NCI-H1105 treated with DMSO at 0.1 percent for 48 hours (cell line): ENCODE measurements around the gene TNFRSF18.
"Not testable (repeated sequence)": the region's sequence is repeated elsewhere in the genome, so short reads cannot be mapped to it uniquely, and the experiment has no call there.

Experiments used
- DNase-seq: peaks from one replicate; lab custom pipeline; 2025; lab: John Stamatoyannopoulos, UW

Gene TNFRSF18

DNA sequence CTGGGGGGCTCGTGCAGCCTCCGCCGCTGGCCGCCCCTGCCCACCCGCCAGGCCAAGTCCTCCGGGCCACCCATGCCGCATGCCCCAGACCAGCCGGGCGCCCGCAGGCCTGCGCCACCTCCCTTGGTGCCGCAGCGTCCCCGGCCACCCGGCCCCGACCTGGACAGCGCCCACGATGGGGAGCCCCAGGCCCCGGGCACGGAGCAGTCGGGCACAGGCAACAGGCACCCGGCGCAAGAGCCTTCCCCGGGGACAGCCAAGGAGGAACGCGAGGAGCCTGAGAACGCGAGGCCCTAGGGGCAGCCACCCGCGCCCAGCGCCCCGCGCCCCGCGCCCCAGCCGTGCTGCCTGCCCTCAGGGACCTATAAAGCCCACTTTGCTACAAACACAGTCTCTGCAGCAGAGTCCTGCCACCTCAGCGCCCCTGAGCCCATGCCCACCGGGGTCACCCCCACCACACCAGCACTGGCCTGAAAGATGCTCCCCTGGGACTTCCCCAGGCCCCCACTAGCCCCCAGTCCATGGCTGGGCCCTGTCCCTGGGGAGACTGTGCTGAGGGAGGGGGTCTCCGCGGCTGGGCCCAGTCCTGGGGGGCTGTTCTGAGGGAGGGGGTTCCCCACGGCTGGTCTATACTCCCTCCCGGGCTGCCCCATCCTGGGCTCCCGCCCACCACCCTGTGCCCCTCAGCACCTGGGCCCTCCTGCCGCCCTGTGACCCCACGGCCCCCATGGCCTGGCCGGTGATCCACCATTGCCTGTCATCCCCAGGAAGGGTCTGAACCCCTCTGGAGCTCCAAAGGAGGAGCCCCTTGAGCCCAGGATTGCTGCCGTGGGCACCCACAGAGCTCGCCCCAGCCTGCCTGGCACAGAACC, 8.6 kb downstream of the TNFRSF18 start:
- no peak for DNase-seq

DNA sequence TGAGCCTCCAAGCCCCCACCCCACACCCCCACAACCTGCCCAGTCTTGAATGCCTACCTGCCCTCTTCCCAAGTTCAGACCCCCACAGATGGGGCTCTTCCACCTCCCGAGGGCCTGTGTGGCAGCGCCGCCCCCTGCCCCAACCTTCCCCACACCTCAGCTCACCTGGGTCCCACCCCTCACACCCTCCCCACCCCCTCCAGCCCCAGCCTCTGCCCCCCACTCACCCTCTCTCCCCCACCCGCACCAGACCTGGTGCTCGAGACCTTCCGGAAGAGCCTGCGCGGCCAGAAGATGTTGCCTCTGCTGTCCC, 9.2 kb downstream of the TNFRSF18 start:
- DNase-seq, result no peak

DNA sequence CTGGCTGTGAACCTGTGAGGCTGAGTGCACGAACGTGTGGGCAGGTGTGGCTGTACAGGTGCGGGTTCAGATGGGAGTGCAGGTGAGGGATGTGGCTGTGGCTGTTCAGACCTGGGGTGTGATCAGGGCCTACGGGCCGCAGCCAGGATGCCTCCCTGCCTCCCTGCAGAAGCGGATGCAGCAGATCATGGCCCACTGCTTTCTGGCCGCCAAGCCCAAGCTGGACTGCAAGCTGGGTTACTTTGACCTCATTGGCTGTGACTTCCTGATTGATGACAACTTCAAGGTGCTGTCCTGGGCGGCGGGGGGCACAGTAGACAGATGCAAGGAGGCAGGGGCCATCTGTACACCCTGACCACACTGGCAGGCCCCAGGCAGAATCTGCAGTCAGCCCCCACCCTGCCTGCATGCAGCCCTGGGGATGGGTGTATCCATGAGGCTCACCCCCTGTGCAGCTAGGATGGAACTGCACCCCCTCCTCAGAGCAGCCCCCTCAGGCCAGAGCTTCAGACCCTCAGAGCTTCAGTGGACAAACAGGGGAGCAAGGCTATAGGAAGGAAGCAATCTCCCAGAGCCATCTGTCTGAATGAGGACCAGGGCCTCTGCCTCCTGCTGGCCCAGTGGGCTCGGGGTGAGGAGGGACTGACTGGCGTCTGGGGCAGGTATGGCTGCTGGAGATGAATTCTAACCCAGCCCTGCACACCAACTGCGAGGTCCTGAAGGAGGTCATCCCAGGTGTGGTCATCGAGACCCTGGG, 9.8 kb downstream of the TNFRSF18 start:
- no peak for DNase-seq

DNA sequence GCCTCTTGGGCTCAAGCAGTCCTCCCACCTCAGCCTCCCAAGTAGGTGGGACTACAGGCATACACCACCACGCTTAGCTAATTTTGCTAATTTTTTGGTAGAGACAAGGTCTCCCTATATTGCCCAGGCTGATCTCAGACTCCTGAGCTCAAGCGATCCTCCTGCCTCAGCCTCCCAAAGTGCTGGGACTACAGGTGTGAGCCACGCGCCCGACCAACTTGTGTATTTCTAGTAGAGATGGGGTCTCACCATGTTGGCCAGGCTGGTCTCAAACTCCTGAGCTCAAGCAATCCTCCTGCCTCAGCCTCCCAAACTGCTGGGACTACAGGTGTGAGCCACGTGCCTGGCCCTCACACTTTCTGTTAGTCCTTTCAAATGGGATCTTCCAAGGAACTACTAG, 10.7 kb downstream of the TNFRSF18 start:
- not testable (repeated sequence) for DNase-seq

DNA sequence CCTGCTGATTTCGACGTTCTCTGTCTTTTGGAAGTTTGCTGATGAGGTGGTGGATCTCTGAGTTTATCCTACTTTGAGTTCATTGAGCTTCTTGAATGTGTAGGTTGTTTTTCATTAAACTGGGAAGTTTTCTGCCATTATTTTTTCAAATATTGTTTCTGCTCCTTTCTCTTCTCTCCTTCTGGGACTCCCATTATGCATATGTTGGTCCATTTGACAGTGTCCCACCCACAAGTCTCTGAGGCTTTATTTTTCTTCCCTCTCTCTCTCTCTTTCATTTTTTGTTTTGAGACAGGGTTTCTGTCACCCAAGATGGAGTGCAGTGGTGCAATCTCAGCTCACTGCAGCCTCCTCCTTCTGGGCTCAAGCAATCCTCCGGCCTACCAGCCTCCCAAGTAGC, 11.7 kb downstream of the TNFRSF18 start:
- DNase-seq, result no peak

DNA sequence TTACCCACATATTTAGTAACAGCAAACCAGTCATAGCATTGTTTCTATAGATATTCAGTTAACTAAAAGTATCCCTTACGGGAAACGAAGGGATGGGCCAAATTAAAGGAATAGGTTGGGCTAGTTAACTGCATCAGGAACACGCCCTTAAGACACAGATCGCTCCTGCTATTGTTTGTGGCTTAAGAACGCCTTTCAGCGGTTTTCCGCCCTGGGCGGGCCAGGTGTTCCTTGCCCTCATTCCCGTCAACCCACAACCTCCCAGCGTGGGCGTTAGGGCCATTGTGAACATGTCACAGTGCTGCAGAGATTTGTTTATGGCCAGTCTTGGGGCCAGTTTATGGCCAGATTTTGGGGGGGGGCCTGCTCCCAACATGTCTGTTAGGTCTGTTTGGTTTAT, 14.7 kb downstream of the TNFRSF18 start:
- no peak for DNase-seq

DNA sequence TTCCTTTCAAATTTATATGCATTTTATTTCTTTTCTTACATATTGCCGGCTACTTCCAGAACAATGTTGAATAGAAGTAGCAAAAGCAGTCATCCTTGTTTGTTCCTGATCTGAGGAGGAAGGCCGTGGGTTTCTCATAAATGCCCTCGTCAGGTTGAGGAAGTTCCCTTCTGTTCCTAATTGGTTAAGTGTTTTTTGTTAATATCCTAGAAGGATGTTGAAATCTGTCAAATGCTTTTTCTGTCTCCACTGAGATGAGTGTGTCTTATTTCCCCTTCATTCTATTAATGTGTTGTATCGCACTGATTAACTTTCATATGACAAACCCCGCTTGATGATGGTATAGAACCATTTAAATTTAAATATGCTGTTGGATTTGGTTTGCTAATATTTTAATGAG, 17.3 kb downstream of the TNFRSF18 start:
- DNase-seq, result no peak

DNA sequence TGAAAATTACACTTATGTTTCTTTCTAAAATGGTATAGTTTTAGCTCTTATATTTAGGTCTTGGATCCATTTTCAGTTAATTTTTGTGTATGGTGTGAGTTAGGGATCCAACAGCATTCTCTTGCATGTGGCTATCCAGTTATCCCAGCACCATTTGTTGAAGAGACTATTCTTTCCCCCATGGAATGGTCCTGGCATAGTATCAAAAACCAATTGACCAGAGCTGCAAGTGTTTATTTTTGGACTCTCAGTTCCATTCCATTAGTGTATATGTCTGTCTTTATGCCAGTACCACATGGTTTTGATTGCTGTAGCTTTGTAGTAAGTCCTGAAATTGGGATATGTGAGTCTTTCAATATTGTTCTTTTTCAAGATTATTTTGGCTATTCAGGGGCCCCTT, 18.5 kb downstream of the TNFRSF18 start:
- DNase-seq, result no peak

DNA sequence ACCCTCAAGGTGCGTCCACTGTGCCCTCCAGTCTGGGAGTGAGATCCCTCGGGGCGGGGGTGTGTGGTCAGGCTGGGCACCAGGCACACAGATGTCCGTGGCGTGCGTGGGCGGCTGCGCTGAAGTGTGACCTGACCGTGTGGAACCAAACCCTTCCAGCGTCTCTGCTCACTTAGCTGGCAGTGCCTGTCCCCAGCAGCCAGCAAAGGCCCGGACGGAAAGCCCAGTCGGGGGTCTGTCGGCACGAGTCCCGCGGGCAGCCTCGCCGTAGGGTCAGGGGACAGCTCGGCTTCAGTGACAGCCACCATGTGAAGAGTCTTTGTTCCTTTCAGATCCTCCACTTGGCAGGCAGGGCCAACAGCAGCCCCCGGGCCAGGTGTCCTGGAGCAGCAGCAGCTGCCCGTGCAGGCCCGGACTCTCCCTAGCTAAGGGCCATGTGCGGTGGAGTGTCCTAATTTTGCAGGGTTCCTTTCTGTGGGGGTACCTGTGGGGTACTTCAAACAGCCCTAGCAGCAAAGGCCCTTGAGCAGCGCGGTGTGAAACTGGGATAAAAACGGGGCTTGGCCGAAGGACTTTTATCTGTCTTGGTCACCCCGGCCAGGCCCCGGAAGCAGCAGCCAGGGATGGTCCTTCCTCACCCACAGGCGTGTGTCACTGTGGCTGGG, 21.2 kb downstream of the TNFRSF18 start:
- no peak for DNase-seq

DNA sequence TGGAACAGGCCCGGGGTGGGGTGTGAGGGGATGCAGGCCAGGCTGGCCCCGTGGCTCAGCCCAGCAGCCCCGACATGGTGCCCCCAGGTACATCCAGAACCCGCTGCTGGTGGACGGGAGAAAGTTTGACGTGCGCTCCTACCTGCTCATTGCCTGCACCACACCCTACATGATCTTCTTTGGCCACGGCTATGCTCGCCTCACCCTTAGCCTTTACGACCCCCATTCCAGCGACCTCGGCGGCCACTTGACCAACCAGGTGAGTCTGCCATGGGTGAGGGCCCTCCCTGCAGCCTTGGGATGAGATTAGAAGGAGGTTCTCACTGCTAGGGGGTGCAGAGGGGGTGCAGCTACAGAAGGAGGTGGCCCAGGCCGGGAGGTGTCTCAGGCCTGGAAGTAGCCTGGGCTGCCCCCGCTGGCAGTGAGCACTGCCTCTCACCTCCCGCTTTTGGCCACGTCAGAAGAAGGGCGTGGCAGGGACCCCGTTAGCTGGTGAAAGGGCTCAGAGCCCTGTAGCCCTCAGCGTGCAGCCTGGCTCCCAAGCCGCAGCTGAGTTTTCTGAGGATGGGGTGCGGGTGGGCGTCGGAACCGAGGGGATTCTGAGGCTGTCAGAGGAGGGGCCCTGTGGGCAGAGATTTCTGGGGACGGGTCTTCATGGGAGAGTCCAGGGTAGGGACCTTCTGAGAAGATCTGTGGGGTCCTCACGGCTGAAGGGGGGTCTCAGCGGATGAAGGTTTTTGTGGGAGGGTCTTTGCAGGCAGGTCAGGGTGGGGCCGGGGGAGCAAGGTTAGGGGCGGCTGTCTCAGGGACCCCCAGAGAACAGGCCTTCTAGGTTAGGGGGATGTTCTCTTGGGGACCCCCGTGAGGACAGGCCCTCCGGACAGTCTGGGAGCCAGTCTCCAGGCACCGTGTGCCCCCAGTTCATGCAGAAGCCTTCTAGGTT, 22.3 kb downstream of the TNFRSF18 start:
- DNase-seq, result no peak

DNA sequence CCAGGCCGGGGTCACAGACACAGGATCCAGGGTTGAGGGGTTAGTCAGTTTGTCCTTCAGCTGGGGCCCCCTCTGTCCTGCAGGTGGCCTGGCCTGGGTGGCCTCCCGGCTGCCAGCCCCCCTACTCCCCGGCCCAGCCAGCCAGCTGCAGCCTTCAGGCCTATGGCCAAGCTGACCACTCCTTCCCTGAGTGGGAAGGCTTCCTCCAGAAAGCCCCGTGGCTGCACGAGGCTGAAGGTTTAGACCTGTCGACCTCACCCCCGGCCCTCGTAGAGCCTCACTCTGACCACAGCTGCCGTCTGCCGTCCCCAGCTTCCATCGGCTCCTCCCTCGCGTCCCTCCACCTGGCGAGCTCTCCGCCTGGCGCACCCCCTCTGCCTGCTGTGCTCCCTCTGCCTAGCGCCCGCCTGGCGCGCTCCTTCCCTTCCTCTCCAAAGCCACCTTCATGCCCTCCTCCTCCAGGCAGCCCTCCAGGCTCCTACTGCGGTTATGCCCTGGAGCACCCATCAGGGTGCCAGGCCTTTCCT, 23.1 kb downstream of the TNFRSF18 start:
- no peak for DNase-seq

DNA sequence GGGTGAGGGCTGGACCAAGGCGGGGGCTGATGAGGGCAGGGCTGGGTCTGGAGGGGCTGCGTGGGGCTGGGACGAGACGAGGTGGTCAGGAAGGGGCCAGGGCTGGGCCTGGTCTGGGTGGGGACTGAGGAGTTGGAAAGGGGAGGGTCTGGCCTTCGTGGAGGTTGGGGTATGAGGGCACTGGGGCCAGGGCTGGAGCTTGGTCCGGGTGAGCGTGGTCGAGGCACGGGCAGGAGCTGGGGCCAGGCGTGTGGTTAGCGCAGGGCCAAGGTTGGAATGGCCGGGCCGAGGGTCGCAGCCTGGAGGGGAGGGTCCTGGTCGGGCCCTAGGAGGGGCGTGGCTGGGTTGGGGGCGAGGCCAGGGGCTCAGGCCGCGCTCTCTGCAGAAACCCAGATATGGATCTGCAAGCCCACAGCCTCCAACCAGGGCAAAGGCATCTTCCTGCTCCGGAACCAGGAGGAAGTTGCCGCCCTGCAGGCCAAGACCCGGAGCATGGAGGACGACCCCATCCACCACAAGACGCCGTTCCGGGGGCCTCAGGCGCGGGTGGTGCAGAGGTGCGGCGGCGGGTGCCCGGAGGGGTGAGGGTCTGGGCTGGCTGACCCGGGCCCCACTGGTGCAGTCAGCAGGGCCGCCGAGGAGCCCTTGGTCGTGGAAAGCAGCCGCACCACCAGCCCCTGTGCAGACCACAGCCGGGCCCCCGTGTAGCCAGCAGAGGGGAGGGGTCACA, 23.7 kb downstream of the TNFRSF18 start:
- DNase-seq, result no peak

DNA sequence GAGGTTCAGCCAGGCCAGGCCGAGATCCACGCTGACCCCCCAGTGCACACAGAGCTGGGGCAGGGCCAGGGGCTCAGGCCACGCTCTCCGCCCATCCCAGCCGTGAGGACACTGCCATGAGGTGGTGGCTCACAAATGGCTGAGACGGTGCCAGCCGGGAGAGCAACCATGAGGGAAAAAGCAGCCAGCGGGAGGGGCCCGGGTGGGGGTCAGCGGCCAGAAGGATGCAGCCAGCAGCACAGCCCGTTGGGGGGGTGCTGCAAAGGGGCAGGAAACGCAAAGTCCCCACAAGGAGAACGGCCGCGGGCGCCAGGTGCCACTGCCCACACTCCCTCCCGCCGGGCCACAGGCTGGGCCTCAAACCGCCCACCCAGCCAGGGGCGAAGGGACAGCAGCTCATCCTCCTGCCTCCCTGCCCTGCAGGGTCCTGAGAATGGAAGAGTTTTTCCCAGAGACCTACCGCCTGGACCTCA, 24.4 kb downstream of the TNFRSF18 start:
- DNase-seq, result no peak

DNA sequence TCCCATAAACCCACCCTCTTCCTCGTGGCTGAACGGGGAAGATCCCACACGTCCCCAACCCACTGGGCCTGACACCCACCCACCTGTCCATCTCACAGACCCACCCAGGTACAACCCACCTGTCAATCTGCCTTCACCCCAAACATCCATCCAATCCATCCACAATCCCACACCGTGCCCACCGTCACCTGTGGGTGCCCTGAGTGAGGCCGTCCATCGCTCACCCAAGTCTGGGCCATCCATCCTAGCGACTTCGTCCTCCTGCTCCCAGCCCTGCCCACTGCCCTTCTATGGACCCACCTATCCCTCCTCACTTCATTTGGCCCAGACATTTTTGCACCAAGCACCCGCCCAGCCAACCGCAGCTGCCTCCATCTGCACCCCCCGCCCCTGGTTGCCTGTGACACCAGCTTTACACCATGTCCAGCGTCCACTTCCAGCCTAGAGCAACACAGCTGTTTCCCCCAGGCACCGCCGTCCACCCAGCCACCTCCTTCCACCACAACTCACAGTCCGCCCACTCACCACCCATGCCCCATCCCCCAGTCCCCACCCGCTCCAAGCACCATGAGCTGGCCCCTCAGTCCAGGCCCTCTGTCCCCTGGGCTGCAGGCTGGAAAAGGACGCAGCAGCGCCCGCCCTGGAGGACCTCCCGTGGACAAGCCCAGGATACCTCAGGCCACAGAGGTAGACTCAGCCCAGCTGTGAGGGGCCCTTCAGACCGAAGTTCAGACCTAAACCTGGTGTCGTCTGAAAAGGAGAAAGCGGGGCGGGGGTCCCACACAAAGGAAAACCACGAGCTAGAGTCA, 25.1 kb downstream of the TNFRSF18 start:
- DNase-seq, result no peak

DNA sequence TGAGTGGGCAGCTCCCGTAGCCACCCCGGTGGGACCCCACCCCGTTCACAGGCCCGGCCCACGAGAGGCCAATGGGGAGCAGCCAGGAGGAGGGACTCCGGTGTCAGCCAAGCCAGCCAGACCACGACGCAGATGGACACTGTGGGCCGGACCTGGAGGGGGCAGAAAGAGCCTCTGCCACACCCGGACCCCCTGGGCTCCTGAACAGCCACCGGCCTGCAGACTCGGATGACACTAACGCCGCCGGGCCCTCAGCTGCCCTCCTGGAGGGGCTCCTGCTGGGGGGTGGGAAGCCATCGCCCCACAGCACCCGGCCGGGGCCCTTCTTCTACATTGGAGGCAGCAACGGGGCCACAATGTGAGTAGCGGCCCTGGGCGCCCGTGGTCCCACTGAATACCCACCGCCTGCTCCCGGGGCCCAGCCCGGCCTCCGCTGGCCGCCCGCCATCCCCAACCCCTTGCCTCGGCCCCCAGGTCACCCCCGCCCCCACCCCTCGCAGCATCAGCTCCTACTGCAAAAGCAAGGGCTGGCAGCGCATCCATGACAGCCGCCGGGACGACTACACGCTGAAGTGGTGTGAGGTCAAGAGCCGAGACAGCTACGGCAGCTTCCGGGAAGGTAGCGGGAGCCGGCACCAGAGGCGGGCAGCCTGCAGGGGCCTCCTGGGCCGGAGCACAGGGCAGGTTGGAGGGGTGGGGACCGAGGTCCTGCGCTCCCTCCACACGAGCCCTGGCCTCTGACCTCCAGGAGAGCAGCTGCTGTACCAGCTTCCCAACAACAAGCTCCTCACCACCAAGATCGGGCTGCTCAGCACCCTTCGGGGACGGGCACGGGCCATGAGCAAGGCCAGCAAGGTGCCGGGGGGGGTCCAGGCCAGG, 26.2 kb downstream of the TNFRSF18 start:
- DNase-seq, result no peak

DNA sequence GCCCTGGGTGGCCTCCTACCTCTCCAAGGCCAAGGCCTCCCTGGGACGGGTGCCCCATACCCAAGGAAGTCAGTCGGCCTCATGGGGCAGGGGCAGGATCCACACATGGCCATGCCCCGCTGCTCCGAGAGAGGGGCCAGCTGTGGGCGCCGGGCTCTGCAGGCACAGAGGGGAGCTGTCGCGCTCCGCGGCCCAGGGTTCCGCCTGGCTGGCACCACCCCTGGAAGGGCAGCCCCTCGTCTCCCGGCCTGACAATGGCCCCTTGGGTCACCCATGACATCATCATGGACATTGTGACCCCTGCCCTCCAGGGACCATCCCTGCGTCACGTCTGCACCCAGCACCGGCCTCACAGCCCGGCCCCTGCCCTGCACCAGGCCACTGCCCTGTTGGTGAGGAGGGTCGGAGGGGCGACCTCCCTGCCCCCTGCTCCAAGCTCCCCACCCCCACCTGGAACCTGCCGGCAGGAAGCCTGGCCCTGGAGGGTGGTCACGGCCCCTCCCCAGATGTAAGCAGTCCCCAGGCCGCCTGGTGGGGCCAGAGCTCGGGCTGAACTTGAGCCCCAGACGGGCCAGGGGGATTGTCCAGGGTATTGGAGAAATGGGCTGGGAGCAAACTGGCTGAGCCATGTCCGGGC, 26.9 kb downstream of the TNFRSF18 start:
- no peak for DNase-seq

DNA sequence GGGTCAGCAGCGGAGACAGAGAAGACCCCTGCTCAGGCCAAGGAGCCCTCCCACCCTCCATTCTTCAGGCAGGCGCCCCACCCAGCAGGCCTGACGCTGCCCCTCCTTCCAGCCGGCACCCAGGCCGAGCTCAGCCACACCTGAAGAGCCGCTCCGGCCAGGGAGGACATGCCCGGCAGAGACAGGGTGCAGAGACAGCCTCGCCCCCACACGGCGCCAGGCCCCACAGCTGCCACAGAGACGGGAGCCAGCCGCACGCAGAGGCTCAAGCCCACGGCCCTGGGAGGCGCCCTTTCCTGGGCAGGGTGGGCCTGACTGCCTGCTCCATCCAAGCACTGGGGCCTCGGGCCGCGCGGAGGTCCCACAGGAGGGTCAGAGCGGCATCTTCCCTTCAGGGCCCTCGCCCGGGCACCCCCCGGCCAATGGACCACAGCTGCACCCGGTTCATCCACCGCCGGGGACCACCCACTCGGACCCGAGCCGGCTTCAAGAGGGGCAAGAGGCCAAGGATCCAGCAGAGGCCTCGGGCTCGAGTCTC, 27.5 kb downstream of the TNFRSF18 start:
- DNase-seq, result no peak
